ENCODE data around the gene DIPK1A.
"Not testable (repeated sequence)": the region's sequence is repeated elsewhere in the genome, so short reads cannot be mapped to it uniquely, and the experiment has no call there.

The DIPK1A gene

GRCh38 chr1:92980732-92981647 lies 19.7 kb upstream of the DIPK1A start:
- DNase-seq (ENCODE audit: low spot score): no peak

GRCh38 chr1:92975551-92976232 lies 14.4 kb upstream of the DIPK1A start:
- DNase-seq (ENCODE audit: low spot score): no peak

DNA sequence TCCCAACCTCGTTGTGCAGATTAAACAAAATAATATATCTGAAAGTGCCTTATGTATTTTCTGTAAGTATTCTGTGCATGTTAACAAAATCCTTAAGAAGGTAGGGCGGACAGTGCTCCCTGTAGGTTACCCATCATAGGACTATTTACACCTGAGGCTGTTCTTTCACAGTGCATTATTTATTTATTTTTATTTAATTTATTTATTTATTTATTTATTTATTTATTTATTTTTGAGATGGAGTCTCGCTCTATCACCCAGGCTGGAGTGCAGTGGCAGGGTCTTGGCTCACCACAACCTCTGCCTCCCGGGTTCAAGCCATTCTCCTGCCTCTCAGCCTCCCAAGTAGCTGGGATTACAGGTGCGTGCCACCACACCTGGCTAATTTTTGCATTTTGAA lies 12.8 kb upstream of the DIPK1A start:
- DNase-seq (ENCODE audit: low spot score): not testable (repeated sequence)

DNA sequence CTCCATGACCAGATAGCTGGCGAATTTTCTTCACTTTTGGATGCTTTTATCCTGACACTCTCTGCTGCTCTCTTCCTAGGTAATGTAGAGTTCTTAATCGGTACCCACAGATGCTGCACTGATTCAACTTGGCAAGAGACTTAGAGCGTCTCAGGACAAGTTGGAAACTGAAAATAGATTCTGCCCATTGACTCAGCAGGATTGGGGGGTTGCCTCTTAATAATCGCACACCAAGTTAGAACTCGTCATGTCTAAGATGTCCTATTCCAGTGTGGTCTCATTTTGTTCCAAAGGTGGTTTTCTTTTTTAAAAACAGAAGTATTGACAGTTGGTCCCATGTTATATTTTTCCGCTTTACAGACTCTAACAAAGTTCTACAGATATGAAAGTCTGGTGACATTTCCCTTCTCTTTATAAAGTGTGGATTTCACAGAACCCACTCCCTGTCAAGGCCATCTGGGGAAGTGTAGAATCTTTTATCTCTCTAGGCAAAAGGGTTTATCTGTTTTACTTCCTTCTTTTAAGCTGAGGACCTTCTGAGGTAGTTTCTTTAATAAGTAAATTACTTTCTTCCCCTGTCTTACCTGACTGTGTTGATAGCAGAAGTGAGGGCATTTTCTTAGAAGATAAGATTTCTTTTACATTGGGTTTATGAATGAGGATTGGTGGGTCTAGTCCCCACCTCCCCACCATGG lies 12.1 kb upstream of the DIPK1A start:
- DNase-seq (ENCODE audit: low spot score): no peak

DNA sequence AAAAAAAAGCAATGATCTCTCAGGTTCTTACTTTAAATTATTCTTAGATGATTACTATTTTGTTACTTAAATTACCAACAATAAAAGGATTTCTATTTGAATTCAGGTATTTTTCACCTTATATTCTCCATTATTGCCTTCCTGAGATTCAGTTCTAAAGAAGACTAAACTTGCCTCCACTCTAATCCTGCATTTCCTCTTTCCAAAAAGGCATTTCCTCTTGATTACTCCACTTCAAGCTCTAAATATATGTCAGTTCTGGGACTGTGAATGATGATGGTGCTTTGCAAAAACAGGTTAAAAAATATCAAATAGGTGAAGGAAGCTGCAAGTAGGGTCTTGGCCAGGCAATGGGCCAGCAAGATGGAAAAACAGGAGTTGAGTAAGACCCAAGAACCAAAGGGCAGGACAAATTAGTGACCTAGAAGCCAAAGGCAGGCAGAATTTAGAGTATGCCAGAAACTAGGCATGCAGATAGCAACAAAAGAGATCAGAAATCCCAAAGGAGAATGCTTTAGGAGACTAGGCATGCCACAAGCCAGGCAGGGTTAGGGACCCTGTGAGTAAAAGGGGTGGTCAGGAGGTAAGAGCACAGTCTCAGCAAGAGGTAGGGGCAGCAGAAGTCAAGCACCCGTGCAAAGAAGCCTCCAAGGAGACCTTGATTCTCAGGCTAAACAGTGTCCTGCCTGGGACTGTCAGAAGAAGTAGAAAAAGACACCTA lies 11.3 kb upstream of the DIPK1A start:
- DNase-seq (ENCODE audit: low spot score): no peak

DNA sequence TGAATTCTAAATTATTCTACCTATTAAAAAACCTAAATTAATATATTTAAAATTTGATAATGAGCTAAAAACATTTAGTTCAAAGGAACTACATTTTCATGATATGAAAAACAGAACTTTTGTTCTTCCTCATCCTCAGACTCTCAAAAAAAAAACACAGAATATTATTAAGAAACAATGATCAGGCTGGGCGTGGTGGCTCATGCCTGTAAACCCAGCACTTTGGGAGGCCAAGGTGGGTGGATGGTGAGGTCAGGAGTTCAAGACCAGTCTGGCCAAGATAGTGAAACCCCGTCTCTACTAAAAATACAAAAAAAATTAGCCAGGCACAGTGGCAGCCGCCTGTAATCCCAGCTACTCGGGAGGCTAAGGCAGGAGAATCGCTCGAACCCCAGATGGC lies 10.7 kb upstream of the DIPK1A start:
- not testable (repeated sequence) for DNase-seq (ENCODE audit: low spot score)

DNA sequence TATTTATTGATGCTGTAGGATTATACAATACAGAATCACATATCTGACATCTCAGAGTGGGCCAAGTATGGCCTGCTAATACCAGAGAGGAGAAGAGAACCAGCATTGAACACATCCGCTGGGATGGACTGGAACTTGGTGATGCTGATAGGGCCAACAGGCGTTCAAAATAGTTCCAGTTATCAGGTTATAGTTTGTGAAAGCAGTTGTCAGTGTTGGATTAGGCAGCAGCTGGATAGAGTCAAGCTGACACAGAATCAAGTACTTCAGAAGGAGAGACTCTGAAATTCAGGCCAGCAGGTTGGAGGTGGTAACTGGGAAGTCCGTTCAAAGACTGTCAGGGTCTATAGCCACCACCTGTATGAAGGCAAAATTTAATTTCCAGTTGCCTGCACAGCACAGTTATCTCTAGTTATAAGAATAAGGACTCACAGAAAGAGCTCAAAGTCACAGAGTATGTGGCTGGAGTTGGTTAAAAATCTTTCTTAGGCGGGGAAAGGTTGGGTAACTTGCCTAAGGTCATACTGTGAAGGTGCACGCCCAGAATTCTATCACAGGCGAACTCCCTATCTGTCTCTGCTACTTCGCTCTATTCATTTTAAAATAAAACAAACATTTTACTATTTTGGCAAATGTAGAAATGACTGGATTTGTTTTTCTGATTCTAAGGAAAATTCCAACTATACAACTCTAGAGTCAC lies 9.9 kb upstream of the DIPK1A start:
- DNase-seq (ENCODE audit: low spot score): no peak

DNA sequence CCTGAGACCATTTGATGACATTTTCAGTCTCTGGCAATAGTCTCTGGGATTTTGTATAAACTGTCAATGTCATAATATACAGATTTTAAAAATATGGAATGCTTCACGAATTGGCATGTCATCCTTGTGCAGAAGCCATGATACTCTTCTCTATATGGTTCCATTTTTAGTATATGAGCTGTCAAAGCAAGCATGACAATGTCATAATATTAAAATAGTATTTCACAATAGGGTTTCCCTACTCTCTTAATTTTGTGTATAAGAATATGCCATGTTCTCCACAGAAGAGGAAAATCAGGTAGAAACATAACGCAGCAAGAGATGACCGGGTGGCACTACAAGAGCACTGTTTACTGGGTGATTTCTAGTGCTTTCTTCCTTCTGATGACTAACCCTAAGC lies 8.3 kb upstream of the DIPK1A start:
- no peak for DNase-seq (ENCODE audit: low spot score)

- DNase-seq (ENCODE audit: low spot score): no peak
Measured at GRCh38 chr1:92968138-92969032, 7.1 kb upstream of the DIPK1A start.

GRCh38 chr1:92964998-92965397 lies 3.7 kb upstream of the DIPK1A start:
- no peak for DNase-seq (ENCODE audit: low spot score)

- no peak for DNase-seq (ENCODE audit: low spot score)
Measured at GRCh38 chr1:92964316-92964715, 3.1 kb upstream of the DIPK1A start.

DNA sequence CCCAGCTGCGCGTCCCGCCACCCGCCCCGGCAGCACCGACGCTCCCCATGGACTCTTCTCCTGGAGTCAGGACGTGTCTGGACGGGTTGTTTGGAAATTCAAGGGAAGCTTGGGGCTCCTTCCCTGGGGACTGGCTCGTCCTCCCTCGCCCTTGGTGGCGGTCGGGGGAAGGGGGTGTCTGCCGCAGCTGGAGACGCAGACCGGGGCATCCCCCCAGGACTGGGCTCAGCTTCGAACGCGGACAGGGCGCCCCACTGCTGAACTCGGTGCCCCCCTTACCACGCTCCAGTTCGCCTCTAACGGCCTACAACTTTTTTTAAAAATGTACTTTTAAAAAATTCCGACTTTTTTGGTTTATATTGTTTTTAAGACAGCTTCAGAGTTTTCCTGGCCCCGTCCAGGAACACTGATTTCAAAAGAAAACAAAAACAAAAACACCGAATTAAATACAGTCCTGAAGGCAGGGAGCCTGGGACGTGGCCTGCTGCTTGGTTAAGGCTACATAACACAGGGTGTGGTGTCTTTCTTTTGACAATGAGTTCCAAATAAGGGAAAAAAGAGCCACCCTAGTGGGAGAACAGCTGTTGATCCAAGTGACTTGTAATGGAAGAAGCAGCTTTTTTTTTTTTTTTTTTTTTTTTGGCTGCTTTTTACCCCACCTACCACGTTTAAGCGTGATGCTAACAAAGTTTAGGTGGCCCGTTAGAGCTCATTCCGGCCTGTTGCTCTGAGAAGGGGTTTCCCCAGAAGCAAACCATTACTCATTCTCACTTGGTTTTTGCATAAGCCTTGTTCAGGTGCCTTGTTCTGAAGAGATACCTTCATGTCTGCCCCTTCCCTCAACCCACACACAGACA lies 862 bp upstream of the DIPK1A start:
- DNase-seq (ENCODE audit: low spot score): peak; percentile 42

DNA sequence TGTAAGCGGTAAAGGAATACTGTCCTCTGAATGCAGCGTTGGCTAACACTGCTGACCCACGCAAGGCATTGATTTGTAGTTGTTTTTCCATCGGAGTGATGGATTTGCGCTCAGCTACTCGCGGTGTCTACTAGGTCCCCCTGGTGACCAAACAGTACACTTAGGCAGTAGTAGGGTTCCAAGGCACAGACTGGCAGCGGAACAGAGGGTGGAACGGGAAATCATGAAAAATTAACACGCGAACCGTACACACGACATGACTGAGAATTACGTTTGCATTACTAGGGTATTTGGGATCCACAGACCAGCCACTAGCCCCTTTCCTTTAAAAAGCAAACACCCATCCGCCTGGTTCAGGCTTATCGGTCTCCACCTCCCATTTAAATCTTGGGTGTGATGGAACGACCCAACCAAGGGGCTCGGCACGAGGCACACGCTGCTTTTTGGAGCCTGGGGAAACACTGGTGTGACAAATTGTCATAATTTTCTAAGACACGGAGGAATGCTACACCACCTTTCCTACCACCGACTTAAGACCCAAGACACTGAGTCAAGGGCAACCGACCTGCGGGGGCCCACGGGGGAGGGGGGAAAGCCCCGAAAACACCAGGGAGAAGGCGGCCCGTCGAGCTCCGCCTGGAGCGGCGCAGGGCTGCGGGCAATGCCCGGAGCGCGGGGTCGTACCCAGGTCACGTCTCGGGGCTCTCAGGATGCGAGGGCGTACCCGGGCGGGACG lies 699 bp downstream of the DIPK1A start:
- DNase-seq (ENCODE audit: low spot score): peak; percentile 93

DNA sequence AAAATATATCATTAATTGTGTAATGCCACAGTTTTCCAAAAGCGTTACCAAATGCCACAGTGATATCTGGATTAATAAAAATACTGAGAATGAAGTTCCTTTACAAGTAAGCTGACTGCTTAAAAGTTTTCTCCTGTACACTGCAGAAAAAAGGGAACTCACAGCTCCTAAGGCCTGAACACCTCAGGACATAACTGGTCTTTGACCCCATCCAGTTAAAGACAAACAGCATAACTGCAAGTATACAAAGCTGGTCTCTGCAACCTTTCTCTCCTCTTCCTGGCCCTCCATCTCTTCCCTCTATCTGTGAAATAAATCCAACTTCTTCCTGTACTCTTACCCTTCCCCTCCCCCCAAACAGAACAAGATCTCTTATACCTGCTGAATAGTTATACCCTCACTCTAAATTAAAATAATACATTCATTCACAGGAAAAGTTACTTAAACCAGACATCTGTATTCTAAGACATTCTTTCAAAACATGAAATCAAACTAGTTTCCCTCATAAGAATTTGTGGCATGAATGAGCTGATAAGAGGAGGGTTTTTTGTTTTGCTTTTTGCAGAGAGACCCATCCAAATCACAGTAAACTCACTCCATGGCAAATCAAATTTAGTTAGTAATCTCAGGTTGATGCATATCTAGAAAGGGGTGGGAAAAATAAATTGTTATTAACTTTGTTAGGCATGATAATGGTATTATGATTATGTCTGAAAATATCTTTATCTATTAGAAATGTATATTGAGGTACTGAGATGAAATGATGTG lies 2.9 kb downstream of the DIPK1A start:
- no peak for DNase-seq (ENCODE audit: low spot score)

DNA sequence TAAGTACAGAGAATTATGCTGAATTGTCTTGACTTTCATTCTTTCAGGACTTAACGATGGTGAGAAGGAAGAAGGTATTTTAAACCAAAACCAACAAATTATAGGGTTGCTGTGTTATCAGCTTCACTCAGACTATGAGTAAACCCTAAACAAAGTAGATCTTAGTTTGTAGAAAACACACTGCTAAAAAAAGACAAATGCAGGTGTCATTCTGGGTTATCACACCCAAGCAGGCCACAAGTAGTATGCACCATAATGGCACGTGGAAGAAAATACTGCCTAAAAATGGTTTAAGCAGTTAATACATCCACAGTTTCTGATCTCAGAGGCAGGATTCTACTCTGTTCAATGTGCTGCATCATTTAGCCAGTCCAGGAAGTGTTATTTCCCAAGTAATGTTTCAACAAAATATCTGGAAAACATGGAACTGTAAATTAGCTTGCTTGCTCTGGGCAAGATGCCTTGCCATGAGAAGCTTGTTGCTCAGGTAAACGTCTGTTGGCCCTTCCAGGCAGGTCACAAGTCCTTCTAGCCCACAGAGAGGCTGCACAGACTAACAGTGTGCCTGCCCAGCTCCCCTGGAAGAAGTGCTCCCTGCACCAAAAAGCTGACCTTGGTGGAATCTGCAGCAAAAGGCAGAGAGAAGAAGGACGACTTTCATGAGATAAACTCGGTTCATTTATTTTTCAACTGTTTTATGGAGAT lies 4.1 kb downstream of the DIPK1A start:
- no peak for DNase-seq (ENCODE audit: low spot score)

- no peak for DNase-seq (ENCODE audit: low spot score)
Measured at GRCh38 chr1:92956254-92957029, 4.8 kb downstream of the DIPK1A start.

DNA sequence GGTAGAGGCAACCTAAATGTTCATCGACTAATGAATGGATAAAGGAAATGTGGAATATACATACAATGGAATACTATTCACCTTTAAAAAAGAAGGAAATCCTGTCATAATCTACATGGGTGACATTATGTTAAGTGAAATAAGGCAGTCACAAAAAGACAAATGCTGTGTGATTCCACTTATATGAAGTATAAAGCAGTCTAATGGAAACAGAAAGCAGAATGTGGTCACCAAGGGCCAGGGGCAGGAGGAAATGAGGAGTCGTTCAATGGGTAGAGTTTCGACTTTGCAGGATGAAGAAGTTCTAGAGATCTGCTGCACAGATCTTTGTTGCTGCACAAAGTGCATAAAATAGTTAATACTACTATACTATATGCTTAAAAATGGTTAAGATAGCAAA lies 7.8 kb downstream of the DIPK1A start:
- DNase-seq (ENCODE audit: low spot score): no peak

Measured in cerebellar cortex (tissue), 1 donor.